Omental fat pad (tissue), 4 donors: Measurements from ENCODE around the gene EPN1. TPM values are rescaled to one million over a fixed set of nuclear protein-coding genes. Genes with fewer than 3 reads are reported as not detected.

ENCODE experiments used
- ATAC-seq: fragments of 150-250 bp; one replicate; pipeline ENCODE4 v1.9.1; 2016; ENCODE audit warnings: mild to moderate bottlenecking, moderate library complexity; ENCODE audit not compliant: low FRiP score
- DNase-seq: peaks from one replicate; pipeline ENCODE4 v3.0.0-alpha.2; 2019; ENCODE audit warnings: low spot score
- total RNA-seq, 4 donors: library from RNA; depleted of rRNA; stranded (reverse); fragments of >200 nt; gene quantifications; one replicate each; pipeline ENCODE4 v1.1.0, GENCODE V29; 2016
- TF ChIP-seq, protein P1 (sequence below), 3 donors: fragments of 450-650 bp; IDR thresholded peaks; one replicate each; pipeline ENCODE4 v1.5.1; 2016 to 2017; ENCODE audit warnings: antibody characterized with exemption in 3 of 3, mild to moderate bottlenecking in 3 of 3, moderate library complexity in 2 of 3

Gene EPN1
- total RNA-seq, 4 donors from 2014 or later, result 56.4 to 82.3 (median 62.0) TPM

- ATAC-seq (no peak), DNase-seq (no peak)
- TF ChIP-seq, protein P1, sequence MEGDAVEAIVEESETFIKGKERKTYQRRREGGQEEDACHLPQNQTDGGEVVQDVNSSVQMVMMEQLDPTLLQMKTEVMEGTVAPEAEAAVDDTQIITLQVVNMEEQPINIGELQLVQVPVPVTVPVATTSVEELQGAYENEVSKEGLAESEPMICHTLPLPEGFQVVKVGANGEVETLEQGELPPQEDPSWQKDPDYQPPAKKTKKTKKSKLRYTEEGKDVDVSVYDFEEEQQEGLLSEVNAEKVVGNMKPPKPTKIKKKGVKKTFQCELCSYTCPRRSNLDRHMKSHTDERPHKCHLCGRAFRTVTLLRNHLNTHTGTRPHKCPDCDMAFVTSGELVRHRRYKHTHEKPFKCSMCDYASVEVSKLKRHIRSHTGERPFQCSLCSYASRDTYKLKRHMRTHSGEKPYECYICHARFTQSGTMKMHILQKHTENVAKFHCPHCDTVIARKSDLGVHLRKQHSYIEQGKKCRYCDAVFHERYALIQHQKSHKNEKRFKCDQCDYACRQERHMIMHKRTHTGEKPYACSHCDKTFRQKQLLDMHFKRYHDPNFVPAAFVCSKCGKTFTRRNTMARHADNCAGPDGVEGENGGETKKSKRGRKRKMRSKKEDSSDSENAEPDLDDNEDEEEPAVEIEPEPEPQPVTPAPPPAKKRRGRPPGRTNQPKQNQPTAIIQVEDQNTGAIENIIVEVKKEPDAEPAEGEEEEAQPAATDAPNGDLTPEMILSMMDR (IDR thresholded peaks at IDR 0.05), result no peak
These were observed 1.1 kb upstream of the EPN1 start for GRCh38 chr19:55673889-55674288.

DNA sequence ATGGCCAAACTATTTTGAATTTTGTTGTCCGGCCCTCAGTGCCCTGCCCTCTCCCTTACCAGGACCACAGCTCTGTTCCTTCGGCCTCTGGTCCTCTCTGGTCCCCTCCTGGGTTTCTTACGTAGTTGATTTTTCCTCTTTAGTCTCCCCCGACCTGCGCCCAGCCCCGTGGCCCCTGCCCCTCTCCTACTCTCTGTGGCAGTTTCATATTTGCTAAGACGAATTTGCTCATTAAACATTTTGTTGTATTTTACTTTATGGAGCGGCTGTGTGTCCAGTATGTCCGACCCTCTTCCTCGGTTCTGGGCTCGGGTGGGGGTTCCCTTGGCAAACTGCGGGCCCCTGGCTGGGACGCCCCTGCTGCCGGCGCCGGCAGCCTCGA, 576 bp upstream of the EPN1 start:
- ATAC-seq (no peak), DNase-seq (no peak)
- TF ChIP-seq, protein P1 (IDR thresholded peaks at IDR 0.05), result no peak

DNA sequence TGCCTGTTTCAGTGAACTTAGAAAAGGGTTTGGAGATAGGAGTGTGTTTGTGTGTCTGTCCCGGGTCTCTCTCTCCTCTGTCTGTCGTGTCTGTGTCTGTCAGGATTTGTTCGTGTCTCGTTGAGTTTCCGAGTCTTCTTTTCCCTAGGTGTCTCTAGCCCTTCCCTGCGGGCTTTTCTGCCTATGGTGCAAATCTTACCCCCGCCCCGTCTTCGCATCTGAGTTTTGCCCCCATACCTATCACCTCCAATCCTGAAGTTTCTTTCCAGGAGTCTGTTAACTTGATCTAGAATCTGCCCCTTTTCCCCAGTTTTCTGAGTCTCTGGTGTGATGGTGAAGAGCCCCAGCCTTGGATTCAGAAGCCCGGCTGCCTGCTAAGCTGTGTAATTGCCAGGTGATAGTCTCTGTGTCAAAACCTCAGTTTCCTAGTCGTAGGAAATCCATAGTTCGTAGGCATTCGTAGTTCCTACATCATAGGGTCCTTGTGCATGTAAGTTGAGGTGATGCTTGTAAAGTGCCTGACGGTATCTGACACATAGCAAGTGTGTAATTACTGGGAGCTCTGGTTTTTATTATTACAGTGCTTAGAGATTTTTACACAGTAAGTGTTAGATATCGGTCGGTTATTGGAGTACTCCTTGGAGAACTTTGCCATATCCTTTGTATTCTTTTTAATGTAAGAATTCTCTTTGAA, 782 bp downstream of the EPN1 start:
- TF ChIP-seq, protein P1 (IDR thresholded peaks at IDR 0.05), result no peak
- DNase-seq, result no peak
- ATAC-seq, result no peak

- ATAC-seq (no peak), DNase-seq (no peak)
- TF ChIP-seq, protein P1 (IDR thresholded peaks at IDR 0.05), result no peak
These were observed 1.4 kb downstream of the EPN1 start for GRCh38 chr19:55676383-55676782.

DNA sequence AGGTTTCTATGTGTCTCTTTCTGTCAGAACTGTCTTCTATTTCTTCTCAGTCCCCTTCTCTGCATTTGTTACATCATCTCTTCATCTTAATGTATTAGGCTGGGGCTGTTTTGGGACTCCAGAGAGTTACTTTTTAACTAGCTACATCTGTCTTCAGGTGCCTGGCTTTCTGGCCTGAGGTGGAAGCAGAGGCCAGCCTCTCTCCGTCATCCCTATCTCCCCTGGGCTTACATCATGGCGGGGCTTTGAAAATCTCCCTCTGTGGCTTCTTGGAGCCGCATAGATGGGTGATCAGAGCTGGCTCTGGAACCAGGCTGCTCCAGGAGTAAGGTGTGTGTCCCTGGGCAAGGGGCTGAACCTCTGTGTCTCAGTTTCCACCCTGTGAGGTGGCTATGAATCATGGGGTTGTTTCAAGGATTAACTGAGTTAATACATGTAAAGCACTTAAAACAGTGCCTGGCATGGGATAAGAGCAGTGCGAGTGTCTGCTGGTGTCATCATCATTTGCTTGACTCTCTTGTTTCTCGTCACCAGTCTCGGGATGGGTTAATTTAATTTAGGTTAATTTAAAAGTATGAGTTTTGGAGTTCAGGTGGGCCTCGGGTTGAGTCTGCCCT, 2.0 kb downstream of the EPN1 start:
- TF ChIP-seq, protein P1 (IDR thresholded peaks at IDR 0.05), result no peak
- DNase-seq (no peak), ATAC-seq (no peak)

DNA sequence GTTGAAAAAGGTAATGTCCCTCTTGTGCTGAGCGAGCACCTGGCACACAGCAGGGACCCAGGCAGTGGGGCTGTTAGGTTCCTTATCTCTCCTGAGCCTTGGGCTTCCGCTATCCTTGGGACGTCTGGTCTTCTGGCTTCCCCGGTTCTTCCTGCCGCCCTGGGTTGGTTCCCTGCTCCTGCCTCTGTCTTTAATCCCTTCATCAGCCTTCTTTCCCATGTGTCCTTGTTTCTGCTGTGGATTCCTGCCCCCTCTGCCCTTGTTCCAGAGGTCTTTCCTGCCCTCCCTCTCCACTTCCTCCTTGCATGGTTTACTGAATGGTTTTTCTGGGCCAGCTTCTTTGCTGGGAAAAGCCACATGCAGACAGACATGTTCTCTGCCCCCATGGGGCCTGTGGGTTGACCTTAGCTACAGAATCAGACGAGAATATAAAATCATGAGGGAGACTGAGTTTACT, 2.6 kb downstream of the EPN1 start:
- ATAC-seq, result no peak
- no peak for DNase-seq

More for the DNA sequence above, 2.6 kb downstream of the EPN1 start:
- TF ChIP-seq, protein P1 (IDR thresholded peaks at IDR 0.05), result no peak
